NCI-H1417 treated with DMSO at 0.1 percent for 48 hours (cell line): Measurements from ENCODE around the gene TBCCD1.
"Not testable (repeated sequence)": the region's sequence is repeated elsewhere in the genome, so short reads cannot be mapped to it uniquely, and the experiment has no call there.

ENCODE experiments used
- DNase-seq: peaks from one replicate; lab custom pipeline; 2025; lab: John Stamatoyannopoulos, UW

Gene TBCCD1

DNA sequence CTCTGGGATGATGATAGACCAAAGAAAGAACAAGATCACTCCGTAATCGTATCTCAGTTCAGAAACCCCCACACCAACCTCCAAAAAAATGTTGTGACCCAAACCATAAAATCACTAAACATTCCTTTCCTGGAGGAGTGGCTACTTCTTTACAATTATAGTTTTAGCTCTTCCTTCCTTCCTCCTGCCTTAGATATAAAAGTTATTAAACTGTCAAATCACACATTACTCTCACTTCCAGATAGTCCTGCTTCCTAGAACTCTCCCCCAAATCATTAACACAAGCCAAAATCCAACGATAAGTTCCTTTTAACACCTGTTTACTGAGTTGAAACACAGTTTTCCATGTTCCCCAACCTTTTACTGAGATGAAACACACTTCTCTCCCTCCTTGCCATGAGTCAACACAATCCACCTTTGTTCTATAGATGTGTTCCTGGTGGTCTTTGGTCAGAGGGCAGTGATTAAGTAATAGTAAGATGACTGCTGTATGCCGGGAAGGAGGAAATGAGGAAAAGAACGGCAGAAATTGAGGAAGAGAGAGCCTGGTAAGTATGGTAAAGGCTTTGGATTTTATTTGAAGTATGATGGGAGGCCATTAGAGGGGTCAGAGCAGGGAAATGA is 14.6 kb downstream of the TBCCD1 start:
- DNase-seq, result no peak

DNA sequence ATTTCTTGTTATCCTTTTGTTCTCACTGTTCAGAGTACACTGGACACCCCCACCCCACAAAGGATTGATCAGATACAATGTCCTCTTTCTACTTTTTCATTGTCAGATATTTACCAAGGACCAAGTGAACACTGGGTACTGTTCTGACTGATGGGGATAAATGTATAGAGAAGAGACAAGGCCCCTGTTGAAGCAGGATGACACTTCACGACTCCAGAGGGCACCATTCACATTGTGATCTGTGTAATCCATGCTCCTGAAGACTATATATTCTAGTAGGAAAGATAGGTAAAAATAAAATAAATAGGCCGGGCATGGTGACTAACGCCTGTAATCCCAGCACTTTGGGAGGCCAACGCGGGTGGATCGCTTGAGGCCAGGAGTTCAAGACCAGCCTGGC is 15.8 kb downstream of the TBCCD1 start:
- DNase-seq, result no peak

DNA sequence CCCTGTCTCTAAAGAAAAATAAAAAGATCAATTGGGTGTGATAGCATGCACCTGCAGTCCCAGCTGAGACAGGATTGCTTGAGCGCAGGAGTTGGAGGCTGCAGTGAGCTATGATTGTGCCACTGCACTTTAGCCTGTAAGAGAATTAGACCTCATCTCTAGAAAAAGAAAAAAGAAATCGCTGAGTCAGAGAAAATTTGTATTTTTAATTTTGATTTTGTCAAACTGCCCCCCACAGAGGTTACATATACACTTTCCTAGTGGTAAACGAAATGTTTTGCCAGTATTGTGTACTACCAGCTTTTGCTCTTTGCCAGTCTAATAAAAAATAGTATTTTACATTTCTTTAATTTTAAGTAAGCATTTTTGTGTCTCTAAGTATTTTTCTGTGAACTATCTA is 17.6 kb downstream of the TBCCD1 start:
- DNase-seq, result no peak

DNA sequence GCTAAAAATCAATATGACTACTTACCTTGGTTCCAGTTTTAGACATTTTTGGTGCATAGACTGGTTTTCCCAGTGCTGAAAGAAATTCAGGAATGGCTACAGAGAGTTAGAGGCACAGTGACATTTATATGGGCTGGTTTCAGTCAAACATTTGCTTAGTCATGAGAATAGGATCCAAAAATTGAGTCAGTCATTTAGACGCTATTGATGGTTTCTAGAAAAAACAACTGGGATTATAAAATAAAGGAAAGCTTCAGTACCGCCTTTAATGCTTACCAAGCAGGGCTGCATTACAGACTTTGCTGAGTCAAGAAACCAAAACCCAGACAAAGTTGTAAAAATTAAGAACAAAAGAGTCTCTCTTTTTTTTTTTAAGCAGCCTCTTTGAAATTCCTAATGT is 22.9 kb downstream of the TBCCD1 start, which contains the start of gene CRYGS:
CRYGS (minus strand) TSS at position 100 of the 400 bp plus-strand sequence; CDS start at position 46, 54 bp downstream.
- no peak for DNase-seq

DNA sequence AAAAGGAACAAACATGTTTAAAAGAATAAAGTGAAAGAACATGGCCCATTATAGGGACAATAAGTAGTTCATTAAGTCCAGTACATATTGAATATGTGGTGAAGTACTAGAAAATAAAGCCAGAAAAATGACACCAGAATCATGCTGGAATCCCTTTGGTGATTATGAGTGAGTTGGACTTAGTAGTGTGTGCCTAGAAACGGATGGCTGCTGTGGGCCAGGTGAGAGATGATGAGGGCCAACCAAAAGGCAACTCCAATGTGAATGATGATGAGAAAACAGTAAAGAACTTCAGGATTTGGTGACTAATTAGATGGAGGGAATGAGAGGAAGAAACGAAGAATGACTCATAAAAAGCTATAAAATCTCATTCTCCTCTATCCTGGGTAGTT is 26.3 kb downstream of the TBCCD1 start:
- DNase-seq, result no peak

DNA sequence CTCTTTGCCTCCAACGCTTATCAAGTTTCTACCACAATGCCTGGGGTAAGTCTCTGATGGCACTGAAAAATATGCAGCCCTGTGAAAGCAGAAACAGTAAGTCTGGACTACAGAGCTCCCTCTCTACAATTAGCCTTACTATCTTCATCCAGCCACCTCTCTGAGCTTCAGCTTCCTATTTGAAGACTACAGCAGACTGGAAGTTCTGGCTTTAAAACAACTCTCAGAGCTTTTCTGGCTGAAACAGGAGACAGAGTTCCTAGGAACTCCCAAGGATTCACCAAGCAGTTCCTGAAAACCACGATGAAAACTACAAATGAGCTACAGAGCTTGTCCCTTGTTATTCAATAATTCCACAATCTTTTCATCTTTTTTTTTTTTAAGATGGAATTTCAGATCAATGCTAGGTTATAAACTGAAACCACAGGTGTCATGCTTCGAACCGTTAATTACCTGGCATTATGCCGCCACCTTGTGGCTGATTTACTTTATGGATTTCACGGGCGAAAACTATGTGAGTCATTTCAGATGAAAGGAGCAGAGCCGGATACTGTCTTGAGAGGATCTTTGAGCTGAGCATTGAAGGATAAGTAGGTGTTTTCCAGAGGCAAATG is 26.8 kb downstream of the TBCCD1 start:
- DNase-seq, result peak; percentile 15

DNA sequence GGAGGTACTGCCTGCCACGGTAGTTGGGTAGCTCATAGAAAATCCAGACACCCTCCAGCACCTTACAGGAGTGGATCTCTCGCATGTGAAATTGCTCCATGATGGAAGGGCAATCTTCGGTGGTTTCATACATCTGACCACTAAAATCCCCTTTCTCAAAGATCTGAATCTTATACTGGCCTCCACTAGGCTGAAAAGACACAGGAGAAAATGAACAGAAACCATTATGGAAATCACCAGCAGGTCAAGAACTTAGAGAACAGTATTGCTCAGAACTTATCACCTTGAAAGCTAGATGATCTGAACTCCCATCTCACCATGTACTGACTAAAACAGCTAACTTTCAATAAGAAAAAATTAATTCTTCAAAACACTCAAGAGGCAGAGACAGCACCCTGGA is 28.4 kb downstream of the TBCCD1 start:
- no peak for DNase-seq

DNA sequence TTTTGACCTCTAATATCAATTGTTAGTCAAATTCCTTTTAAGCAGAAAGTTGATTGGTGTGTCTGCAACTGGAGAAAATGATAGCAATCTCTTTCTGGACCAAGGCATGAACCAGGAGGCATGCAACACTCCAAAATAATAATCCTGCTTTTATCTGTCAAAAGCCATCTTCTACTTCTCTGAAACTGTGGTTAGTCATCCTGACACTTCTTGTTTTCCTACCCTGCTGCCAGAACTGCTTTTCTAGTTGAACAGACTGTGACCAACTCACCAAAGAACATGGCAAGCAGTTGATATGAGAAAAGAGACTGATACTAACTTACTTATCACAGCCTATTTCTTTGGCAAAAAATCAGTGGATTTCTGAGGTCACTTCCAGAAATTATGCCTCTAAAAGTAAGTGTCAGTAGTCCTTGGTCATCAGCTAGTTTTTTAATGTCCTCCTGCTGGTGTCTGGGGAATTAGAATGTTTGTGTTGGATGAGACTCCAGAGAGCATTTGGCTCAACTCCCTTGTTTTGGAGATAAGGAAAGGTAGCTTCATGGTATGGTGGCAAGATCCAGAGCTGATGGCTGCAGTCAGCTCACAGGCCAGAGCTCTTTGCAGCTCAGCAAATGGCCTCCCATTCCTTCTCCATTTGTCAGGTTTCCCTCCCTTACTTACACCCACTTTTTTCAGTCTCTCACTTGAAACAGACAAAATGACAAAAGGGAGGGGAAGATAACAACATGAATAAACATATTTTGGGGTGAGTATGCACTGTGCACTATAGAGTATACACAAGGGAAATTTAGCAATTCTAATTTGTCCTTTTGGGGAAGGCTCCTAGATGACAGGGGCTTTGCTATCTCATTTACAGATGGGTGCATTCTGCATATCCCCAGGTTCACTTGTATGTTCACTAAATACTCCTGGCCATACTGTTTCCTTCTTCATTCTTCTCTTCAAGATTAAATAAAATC is 30.0 kb downstream of the TBCCD1 start:
- DNase-seq, result no peak

DNA sequence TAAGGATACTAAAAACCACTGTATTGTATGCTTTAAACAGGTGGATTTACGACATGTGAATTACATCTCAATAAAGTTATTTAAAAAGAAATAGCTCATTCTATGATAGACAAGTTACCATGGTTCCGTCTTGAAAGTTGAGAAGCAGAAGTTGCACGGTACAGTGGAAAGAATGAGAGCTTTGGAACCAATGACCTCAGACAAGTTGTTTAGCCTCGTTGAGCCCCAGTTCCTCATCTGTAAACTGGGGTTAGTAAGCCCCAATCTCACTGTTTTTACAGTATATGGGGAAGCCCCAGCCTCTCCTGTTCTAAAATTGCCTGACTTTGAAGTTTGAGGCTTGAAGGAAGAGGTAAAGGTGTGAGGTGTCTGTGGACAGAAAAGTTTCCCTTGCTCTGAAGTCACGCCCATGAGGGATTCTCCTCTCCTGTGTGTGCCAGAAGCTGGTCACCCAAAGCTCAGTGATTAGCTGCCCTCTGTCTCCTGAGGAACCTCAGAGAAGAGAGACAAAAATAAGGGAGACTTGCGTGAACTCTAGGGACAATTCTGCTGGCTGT is 32.9 kb downstream of the TBCCD1 start:
- DNase-seq, result no peak

DNA sequence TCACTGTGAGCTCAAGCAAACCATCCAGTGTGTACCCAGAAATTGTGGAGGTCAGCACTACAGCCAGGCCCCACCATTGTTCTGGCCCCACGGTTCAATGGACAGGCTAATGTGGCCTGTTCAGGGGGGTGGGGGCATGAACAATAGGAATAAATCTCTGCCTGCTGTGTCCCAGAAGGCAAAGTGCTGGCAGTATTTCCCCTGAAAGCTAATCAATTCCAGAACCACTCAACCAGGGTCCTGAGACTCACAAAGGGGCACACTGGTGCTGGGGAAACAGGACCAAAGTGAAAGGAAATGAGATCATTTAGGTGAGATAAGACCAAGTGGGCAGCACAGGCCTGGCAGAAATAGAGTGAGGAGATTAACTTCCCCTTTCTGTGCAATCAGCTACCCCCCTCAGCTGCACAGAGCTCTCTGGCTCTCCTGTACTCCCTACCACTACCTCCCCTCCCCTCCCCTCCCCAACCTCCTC is 34.5 kb downstream of the TBCCD1 start:
- no peak for DNase-seq

DNA sequence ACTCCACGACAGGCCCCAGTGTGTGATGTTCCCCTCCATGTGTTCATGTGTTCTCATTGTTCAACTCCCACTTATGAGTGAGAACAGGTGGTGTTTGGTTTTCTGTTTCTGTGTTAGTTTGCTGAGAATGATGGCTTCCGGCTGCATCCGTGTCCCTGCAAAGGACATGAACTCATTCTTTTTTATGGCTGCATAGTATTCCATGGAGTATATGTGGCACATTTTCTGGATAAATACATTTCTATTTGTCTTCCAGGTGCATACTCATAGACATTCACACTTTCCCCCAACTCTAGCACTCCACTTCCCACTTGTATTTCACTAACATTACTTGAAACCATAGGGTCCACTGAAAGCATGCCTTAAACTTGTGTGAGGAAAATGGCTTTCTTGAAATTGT is 35.4 kb downstream of the TBCCD1 start:
- not testable (repeated sequence) for DNase-seq

DNA sequence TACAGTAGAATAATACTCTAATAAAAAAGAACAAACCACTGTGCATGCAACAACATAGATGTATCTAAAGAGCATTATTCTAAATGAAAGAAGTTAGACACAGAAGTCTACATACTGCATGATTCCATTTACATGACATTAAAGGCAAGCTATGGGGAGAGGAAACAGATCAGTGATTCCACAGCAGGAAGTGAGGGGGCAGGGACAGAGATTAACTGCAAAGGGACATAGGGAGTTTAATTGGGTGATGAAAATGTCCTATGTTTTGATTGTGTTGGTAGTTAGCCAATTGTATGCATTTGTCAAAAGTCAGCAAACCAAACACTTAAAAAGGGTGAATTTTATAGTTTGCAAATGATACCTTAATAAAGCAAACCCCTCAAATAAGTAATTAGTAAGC is 36.7 kb downstream of the TBCCD1 start:
- no peak for DNase-seq

DNA sequence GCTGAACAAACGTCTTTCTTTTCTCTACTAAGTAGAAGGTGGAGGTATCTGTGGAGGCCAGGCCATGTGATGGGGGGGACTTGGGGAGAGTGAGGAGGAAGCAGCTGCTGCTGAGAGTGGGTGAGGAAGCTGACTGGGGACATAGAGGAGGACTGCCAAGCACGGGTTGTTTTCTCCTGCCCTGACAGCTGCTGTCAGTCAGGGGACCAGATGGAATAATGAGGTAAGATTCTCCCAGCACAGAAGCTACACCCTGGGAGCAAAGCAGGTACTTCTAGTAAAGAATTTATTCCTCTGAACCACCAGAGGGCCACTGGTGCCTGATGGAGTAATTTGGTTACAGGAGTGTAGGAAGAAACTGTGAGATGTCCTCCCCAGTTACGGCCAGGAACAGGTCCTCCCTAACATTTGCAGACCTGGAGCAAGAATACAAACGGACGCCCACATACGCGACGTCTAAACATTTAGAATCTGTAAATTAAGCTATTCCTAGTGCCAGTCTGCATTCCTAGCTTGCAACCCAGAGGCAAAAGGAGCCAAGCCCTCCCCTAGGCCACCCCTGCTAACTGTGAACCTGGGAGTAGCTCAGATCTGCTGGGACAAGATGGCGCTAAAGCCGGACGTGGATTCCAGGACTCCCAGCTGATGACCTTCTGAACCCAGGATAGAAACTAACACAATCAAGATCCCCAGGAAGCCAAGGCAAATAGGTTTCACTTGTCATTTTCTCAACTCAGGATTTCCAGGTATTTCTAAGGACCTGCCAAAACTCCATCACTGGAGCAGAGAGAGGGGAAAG is 37.7 kb downstream of the TBCCD1 start:
- no peak for DNase-seq

DNA sequence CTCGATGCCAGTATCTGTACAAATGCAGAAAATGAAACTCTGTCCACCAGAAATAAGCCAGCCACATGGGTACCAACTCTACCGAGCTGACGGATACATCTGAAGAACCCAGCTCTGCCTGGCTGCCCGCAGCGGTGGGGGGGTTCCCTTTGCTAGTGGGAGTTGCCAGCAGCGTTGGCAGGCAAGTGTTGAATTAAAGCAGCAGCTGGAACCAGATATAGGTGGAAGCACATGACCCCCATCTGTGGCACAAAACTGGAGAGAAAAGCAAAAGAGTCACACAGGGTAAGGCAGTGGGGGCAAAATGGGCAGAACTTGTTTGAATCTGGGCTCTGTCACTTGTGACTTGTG is 40.9 kb downstream of the TBCCD1 start:
- no peak for DNase-seq

DNA sequence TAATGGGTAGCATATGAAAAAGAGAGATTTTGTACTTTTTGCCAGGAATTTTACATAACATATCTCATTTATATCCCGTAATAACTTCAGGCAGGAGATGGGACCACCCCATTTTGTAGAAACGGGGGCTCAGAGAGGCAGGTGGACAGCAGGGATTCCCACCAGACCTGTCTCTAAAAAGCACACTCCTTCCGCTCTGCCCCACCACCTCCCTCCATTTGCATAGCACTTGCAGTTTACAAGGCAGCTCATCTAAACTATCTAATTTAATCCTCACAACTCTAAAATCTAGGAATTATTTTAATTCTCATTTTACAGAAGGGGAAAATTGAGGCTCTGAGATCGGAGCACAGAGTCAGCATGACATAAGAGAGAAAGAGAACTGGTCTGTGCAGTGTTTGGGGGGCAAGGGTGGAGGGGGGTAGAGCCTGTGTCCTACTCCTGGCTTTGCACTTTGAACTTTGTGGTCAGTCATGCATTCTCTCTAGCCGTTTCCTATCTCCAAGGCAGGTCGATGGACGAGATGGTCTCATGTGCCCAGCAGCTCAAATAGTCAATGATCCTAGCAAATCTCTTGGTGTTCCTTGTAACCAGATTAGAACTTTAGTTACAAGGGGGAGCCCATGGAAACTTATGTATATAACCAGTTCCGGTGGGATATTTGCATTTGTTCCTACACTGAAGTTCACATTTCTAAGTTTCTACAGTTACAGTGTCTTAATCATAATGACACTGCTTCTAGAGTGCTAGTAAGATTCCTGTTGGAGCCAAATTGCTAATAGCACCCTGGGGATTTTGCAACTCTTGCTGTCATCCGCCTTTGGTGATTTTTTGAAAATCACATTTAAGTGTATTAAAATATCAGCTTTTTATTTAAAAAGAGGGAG is 41.5 kb downstream of the TBCCD1 start:
- DNase-seq, result no peak

DNA sequence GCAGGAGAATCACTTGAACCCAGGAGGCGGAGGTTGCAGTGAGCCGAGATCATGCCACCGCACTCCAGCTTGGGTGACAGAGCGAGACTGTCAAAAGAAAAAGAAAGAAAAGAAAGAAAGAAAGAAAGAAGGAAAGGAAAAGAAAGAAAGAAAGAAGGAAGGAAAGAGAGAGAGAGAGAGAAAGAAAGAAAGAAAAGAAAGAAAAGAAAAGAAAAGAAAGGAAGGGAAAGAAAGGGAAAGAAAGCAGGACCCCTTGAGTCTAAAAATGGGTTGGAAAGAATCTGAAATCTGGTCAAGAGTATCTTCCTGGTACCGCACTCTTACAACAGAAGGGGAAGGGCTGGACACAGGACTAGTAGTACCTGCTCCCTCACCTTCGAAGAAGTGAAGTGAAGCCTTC is 42.5 kb downstream of the TBCCD1 start:
- DNase-seq, result no peak

DNA sequence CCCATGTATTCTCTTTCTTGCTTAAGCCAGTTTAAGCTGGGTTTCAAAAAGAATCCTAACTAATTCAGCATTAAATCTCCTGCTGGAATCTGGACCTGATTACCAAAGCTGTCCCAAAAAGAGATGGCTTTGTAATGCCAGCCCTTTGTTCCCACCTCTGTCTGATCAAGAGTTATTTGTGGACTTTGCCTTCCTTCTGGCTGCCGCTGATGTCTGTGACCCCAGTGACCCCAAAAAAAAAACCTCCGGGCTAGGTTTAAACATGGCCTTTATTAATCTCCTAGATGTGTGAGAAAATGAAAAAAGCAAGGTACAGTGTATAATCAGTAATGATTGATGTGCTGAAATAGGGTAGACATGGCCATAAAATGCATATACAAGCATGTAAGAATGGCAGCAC is 43.7 kb downstream of the TBCCD1 start:
- no peak for DNase-seq

DNA sequence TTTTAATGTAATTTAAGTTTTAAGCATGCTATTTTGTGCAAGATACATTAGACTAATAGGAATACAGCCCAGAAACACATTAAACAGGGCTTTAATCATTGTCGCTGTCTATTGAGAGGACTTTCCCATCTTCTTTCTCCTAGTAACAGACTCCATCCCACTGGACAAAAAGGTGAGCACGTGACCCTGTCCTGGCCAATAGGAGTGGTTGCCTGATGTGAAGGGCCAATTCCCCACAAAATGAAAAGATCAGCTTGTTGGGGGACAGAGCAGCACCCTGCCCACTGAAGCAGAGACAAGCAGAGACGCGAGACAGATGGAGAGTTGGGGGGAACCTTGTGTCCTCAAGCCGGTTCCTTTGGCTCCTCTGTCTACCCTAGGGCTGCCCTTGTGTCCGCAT is 44.1 kb downstream of the TBCCD1 start:
- DNase-seq, result no peak

DNA sequence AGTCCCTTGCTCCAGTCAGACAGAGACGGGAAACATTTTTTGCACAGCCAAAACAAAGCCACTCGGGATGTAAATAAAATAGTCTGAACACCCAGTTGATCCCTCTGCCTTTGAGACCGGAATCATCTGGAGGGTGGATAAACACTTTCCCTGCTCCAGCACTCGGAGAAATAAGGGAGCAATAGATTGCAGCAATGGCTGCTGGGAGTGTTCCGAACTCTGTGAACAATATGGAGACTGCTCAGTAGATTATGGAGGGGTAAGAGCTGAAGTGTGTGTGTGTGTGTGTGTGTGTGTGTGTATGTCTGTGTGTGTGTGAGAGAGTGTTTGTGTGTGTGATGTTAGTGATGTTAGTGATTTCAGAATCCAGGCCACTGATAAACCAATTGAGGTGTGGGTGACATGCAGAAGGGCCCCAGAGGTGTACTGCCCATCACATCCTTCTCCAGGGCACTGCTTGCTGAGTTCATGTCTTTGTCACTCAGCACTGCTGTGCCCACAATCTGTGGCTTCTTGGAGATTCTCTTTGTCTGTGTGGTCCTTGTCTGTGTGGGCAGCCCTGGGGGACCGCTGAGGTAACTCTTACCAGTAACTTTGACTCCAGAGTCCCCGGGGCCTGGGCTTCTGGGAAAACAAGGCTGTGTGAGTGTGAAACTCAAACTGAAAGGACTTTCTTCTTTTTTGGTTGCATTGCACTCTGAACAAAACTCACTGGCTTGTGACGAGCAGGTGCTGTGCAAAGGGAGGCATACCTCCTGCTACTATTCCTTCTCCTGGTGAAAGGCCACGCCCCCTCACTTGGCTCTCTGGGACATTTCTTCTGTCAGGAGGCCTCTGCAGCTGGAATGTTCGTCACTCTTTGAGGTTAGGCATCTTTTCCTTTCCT is 45.9 kb downstream of the TBCCD1 start:
- no peak for DNase-seq

DNA sequence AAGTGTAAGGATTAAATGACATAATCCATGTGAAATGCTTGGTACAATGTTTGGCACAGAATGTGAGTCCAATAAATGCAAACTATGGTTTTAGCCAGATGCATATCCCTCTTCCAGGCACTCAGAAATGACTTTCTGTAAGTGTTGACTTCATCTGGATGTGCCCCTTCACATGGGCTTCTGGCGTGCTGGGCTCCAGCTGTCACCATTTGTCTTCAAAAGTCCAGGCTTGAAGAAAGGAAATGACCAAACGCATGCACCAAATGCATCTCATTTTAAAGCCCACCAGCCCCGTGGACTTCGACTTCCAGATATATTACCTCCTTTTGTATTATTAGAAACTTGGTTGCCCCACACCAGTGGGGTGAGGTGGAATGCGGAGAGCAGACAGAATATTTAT is 46.7 kb downstream of the TBCCD1 start:
- DNase-seq, result no peak
